ENCODE data around the gene KLK1. TPM values are rescaled to one million over a fixed set of nuclear protein-coding genes. Genes with fewer than 3 reads are reported as not detected.
A peak's percentile ranks its signal among the peaks of the same experiment; 100 is the strongest.

Gene KLK1
- polyA plus RNA-seq, 6 donors from 2014 or later: 1.2 to 6.7 (median 2.0) TPM

DNA sequence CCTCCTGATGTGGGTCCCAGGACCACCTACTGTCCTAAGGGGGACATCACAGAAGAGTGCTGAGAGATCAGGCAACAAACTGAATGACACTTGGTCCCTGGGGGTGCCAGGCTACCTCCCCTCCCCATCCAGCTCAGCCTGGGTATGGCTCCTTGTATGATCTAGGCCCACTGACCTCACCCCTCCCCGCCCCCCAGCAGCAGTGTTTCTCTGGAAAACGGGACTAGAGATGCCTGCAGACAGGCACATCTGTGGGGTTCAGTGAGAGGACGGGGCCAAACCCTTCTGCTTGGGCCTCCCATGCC lies 24.1 kb downstream of the KLK1 start:
- Mint-ChIP-seq H3K27me3 (no peaks in the 10 kb centered on the region), H3K27ac (no peak overlapping the region), H3K36me3 (peaks cover 0 to 6% of the 10 kb centered on the region in 2 donors), H3K4me1 (peaks cover 25 to 30% (median 26%) of the 10 kb centered on the region in 3 donors), H3K4me3 (no peak overlapping the region), H3K9me3 (peaks cover 0 to 2% (median 0%) of the 10 kb centered on the region in 7 donors)
- DNase-seq: no peak
- ATAC-seq (ENCODE audit: low read depth in 2 of 2): no peak

DNA sequence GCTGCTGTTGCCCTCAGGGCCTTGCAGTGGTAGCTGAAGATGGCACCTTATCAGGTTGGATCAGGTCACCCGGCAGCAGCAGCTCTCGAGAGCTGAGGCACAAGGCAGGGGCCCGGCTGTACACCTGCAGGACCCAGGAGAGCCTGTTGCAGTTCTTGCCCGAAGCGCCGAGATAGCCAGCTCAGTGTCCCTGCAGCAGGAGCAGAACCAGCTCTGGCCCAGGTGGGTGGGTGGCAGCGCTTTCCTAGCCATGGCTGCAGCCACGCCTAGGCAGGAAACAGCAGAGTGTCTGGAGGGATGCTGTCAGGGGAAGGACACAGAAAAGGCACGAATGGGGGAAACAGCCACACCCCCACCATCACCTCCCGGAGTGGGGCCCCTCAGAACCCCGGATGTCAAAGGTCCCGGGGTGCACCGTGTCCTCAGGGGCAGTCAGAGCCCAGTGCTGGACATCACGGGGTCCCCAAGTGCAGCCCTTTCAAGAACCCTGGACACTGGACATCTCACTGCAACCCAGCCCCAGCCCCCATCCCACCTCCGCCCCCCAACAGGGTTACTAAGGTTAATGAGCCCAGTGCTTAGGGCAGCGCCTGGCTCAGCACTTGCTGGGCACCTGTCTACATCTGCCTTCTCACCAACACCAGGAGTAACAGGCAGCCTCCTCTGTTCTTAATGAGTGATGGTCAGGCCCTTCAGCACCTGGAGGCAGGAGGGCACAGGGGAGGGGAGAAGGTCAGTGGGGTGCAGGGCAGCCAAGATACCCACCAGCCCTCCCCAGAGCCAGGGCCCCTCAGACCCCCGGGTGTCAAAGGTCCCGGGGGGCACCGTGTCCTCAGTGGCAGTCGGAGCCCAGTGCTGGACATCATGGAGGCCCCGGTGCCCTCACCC lies 24.7 kb downstream of the KLK1 start:
- no peak for ATAC-seq (ENCODE audit: low read depth in 2 of 2)
- H3K27me3 Mint-ChIP-seq: no peaks in the 10 kb centered on the region
- peaks cover 0 to 6% of the 10 kb centered on the region in 2 donors for H3K36me3 Mint-ChIP-seq
- H3K9me3 Mint-ChIP-seq: no peaks in the 10 kb centered on the region
- no peak for DNase-seq
- H3K4me3 Mint-ChIP-seq: no peak overlapping the region
- no peak overlapping the region for H3K27ac Mint-ChIP-seq
- peaks cover 25 to 28% (median 27%) of the 10 kb centered on the region in 3 donors for H3K4me1 Mint-ChIP-seq

DNA sequence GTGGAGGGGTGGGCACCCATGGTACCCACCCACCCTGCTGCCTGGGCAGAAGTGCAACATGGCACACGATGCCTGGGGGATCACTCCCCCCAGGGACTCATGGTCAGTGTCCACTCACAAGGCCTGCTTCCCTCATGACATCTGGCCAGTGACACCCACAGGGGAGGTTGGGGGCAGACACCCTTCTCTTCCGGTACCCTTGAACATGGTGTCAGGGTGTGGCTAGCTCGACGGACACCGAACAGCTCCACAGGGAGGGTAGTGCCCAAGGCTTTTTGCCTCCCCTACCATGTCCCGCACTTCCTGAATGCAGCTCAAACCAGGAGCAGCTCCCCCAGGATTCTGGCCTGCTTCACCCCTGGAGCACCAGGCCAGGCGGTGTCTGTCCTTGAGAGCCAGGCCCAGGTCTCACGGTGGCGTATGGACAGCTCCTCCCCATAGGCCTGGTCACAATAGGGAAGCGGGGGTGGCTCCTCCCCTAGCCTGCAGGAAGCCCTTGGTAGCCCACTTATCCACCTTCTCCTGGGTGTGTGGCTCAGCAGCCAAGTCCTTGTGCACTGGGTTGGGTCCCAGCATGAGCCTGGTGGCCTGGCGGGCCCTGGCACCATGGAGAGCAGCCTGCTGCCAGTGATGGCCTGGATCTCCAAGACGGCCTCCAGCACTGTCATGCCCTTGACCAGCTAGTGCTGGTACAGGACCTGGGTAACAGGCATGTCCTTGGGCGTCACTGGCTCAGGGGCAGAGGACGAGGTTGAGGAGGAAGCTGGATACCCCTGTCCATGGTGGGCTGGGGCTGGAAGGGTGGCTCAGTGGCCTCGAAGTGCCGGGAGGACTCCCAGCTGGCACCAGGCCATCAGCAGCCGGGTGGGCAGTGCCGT lies 25.6 kb downstream of the KLK1 start:
- Mint-ChIP-seq H3K4me1 (peaks cover 18 to 19% (median 18%) of the 10 kb centered on the region in 3 donors), H3K36me3 (peaks cover 0 to 6% of the 10 kb centered on the region in 2 donors), H3K27me3 (no peaks in the 10 kb centered on the region), H3K4me3 (no peak overlapping the region), H3K27ac (no peak overlapping the region), H3K9me3 (no peaks in the 10 kb centered on the region)
- ATAC-seq (ENCODE audit: low read depth in 2 of 2): no peak
- no peak for DNase-seq

DNA sequence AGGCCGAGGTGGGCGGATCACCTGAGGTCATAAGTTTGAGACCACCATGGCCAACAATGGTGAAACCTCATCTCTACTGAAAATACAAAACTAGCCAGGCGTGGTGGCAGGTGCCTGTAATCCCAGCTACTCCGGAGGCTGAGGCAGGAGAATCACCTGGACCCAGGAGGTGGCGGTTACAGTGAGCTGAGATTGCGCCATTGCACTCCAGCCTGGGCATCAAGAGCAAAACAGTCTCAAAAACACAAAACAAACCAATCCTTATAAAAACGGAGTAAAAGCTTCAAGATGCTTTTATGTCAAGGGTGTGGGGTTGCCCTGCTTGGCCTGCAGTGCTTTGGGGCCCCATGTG lies 26.2 kb downstream of the KLK1 start:
- ATAC-seq (ENCODE audit: low read depth in 2 of 2) (no peak), DNase-seq (no peak)
- Mint-ChIP-seq H3K27ac (no peak overlapping the region), H3K4me1 (peaks cover 12 to 14% (median 13%) of the 10 kb centered on the region in 3 donors), H3K36me3 (peaks cover 0 to 6% of the 10 kb centered on the region in 2 donors), H3K27me3 (no peaks in the 10 kb centered on the region), H3K9me3 (no peaks in the 10 kb centered on the region), H3K4me3 (no peak overlapping the region)

DNA sequence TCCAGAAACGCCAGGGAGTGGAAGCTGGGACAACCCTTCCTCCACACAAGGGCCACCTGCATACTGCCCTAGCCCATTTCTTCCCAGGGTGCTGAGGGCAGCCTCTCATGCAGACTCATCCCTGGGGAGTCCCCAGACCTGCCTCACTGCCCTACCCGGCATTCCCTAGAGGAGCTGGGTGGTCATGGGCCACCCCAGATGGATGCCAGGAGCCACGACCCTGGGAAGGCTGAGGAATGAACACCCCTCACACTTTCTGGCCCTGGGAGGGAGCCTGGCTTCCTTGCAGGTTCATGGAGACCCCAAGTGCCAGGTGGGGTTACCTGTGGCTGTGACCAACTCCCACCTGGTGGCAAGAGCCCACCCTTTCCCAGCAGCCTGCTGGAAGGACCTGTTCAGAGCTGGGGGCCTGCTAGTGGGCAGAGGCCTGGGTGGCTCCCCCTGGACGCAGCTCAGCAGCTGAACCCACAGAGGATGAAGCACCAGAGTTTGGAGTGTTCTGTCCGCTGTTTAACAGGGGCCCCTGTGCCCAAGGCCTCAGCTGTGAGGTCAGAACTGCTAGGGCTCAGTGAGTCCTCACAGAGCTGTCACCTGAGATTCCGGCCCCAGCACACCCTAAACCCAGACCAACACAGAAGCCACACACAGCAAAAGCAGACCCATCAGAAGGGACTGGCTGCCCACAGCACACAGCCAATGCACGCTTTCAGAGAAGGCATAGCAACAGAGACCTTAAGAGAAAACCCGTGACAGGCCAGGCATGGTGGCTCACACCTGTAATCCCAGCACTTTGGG lies 26.8 kb downstream of the KLK1 start:
- peaks cover 0 to 6% of the 10 kb centered on the region in 2 donors for H3K36me3 Mint-ChIP-seq
- H3K9me3 Mint-ChIP-seq: no peaks in the 10 kb centered on the region
- peaks cover 8 to 14% (median 10%) of the 10 kb centered on the region in 3 donors for H3K4me1 Mint-ChIP-seq
- ATAC-seq (ENCODE audit: low read depth in 2 of 2) (no peak), DNase-seq (no peak)
- peak overlapping the region in 1 of 6 donors; percentile 78 for H3K27ac Mint-ChIP-seq
- no peak overlapping the region for H3K4me3 Mint-ChIP-seq
- no peaks in the 10 kb centered on the region for H3K27me3 Mint-ChIP-seq

DNA sequence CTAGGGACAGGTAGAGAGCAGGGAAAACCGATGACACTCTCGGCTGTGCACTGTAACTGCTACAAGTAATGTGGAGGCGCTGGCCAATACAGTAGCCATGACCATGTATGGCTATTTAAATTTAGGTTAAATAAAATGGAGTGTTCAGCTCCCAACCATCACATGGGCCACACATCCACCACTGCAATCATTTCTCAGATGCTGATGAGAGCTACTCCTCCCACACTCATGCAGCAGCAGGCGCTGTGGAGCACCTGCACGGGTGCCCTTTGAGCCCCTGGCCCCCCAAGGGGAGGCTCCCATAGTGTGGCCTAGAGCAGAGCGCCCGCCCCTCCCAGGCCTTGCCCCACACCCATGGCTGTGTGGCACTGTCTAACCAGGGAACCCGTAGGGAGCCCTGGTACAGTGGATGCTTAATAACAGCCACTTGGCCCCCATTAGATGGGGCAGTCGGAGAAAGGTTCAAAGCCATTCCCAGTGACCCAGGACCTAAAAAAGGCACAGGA lies 27.4 kb downstream of the KLK1 start:
- peaks cover 0 to 5% of the 10 kb centered on the region in 2 donors for H3K36me3 Mint-ChIP-seq
- ATAC-seq (ENCODE audit: low read depth in 2 of 2) (no peak), DNase-seq (no peak)
- H3K27me3 Mint-ChIP-seq: peaks cover 0 to 3% (median 0%) of the 10 kb centered on the region in 3 donors
- H3K27ac Mint-ChIP-seq: no peak overlapping the region
- no peak overlapping the region for H3K4me3 Mint-ChIP-seq
- peaks cover 6 to 13% (median 11%) of the 10 kb centered on the region in 3 donors for H3K4me1 Mint-ChIP-seq
- no peaks in the 10 kb centered on the region for H3K9me3 Mint-ChIP-seq

DNA sequence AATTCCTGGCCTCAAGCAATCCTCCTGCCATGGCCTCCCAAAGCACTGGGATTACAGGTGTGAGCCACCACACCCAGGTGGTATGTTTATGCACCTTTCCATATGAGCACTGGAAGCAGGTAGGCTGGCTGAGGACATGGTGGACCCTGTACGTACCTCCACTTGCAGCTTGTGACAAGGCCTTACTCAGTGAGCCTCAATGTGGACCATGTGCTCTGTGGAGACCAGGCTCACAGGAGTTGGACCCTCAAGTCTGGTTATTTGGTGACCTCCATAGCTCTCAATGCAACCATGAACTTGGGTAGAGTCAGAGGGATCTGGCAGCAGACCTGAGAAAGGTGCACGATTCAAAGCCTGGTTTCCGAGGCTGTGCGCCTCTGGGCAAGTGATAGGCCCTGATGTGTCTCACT lies 27.9 kb downstream of the KLK1 start:
- H3K4me3 Mint-ChIP-seq: peak overlapping the region in 1 of 8 donors; percentile 1
- no peaks in the 10 kb centered on the region for H3K9me3 Mint-ChIP-seq
- no peaks in the 10 kb centered on the region for H3K36me3 Mint-ChIP-seq
- ATAC-seq (ENCODE audit: low read depth in 2 of 2): no peak
- H3K27ac Mint-ChIP-seq: peak overlapping the region in 1 of 6 donors; percentile 63
- H3K27me3 Mint-ChIP-seq: peaks cover 0 to 5% (median 0%) of the 10 kb centered on the region in 3 donors
- H3K4me1 Mint-ChIP-seq: peaks cover 6 to 10% (median 10%) of the 10 kb centered on the region in 3 donors
- no peak for DNase-seq

DNA sequence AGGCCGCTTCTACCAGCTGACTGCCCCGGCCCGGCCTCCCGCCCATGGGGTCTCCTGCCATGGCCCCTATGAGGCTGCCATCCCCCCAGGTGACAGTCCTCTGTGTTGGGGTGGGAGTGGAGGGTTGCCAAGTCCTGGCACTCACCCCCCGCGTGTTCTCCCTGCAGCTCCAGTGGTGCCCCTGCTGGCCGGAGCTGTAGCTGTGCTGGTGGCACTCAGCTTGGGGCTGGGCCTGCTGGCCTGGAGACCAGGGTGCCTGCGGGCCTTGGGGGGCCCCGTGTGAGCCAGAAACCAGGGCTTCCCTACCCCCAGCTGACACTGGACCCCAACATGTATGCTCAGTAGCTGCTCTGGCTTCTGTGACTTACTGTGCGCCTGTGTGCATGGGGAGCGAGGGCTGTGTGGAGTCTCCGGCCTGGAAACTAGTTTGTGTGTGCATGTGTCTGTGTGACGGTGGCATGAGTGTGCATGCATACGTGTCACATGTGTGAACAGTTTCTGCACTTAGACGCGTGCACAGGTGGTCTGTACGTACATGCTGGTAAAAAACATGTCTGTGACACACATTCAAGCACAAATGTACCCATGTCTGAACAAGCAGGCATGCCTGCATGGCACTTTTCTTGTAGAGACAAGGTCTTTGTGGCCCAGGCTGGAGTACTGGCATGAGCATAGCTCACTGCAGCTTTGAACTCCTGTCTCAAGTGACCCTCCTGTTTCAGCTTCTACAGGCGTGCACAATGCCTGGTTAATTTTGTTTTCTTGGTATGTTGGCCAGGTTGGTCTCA lies 28.5 kb downstream of the KLK1 start:
- DNase-seq: no peak
- Mint-ChIP-seq H3K36me3 (no peaks in the 10 kb centered on the region), H3K4me1 (peaks cover 6 to 10% (median 7%) of the 10 kb centered on the region in 3 donors), H3K9me3 (no peaks in the 10 kb centered on the region), H3K4me3 (peak overlapping the region in 1 of 8 donors; percentile 1), H3K27ac (peak overlapping the region in 3 of 6 donors; percentile 56 to 69 (median 63)), H3K27me3 (peaks cover 0 to 5% (median 0%) of the 10 kb centered on the region in 3 donors)
- peak in 1 of 2 donors; percentile 14 for ATAC-seq (ENCODE audit: low read depth in 2 of 2)

DNA sequence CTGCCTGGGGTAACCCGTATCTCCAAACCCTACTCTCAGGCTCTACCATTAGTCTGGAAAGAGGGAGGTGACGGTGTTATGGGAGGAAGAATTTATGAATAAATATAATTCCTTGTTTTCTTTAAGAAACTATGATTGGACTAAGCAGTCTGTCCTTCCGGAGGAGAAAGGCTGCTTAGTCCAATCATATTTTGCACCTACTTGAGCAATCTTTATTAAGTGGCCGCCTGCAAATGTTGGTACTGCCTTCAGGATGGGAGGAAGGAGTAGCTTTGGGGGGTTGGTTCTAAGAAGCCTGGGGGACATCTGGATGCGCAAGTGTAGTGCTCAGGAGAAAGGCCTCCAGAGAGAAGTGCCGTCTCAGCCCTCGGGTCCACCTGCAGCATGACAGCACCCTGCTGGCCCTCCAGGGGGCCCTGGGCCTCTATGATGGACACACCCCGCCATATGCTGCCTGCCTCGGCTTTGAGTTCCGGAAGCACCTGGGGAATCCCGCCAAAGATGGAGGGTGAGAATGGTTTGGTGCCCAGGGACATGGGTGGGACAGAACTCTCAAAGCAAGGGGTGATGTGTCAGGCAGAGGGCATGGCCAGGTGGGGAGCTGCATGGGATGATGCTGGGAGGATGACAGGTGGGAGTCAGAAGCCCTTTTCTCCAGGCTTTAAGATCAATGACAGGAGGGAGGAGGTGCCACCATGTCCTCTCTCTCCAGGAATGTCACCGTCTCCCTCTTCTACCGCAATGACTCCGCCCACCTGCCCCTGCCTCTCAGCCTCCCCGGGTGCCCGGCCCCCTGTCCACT lies 29.3 kb downstream of the KLK1 start:
- H3K9me3 Mint-ChIP-seq: no peaks in the 10 kb centered on the region
- H3K4me3 Mint-ChIP-seq: no peak overlapping the region
- ATAC-seq (ENCODE audit: low read depth in 2 of 2) (peak; percentile 25 to 53), DNase-seq (no peak)
- H3K36me3 Mint-ChIP-seq: no peaks in the 10 kb centered on the region
- H3K27ac Mint-ChIP-seq: peak overlapping the region in 1 of 6 donors; percentile 56
- peaks cover 5 to 10% (median 6%) of the 10 kb centered on the region in 3 donors for H3K4me1 Mint-ChIP-seq
- H3K27me3 Mint-ChIP-seq: peaks cover 0 to 5% (median 0%) of the 10 kb centered on the region in 3 donors

DNA sequence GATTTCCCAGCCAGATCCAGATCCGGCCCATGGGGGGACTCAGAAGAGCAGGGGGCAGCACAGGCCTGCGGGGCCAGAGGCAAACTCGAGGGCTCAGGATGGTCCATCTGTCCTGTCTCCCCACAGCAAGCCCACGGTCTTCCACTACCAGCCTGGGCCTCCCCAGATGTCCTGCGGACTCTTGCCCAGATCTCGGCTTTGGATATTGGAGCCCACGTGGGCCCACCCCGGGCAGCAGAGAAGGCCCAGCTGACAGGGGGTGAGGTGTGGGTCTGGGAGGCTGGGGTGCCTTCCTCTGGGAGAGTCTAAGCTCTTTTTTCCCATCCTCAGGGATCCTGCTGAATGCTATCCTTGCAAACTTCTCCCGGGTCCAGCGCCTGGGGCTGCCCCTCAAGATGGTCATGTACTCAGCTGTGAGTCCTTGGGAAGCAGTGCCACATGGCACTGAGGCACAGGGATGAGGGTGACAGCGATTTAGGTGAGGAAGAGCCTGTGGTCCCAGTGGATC lies 30.0 kb downstream of the KLK1 start:
- Mint-ChIP-seq H3K27ac (no peak overlapping the region), H3K9me3 (no peaks in the 10 kb centered on the region), H3K36me3 (no peaks in the 10 kb centered on the region), H3K4me3 (no peak overlapping the region), H3K27me3 (peaks cover 0 to 5% (median 0%) of the 10 kb centered on the region in 3 donors), H3K4me1 (peaks cover 5 to 10% (median 6%) of the 10 kb centered on the region in 3 donors)
- DNase-seq: no peak
- no peak for ATAC-seq (ENCODE audit: low read depth in 2 of 2)

DNA sequence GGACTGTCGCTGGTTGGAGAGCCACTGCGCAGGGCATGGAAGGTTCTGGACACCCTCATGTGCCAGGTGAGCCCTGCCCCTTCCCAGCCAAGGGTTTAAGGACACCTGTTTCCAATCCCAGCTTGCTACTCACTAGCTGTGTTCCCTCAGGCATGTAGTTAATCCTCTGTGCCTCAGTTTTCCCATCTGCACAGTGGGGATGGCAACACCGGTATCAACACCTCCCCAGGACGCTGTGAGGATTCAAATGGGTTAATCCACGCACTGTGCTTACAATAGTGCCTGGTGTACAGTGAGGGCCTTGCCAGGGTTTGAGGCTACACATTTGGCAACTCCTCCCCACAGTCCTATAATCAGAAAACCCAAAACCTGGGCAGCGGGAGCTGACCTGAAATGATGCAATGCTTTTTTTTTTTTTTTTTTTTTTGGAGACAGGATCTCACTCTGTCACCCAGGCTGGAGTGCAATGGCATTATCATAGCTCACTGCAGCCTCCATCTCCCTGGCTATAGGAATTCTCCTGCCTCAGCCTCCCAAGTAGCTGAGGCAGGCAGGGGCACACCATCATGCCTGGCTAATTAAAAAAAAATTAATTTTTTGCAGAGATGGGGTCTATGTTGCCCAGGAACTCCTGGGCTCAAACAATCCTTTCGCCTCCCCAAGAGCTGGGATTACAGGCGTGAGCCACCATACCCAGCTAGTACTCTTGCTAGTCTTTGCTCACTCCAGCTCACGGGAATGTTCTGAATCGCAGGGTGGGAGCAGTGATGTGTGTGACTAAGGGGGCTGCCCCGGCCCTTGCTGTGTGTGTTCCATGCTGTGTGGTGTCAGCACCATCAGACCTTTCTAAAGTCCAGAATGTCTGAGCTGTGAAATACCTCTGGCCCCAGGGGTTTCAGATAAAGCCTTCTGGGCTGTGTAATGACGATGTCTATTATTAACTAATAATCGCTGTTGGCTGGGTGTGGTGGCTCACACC lies 31.0 kb downstream of the KLK1 start:
- DNase-seq: no peak
- H3K4me1 Mint-ChIP-seq: peaks cover 5 to 7% (median 6%) of the 10 kb centered on the region in 3 donors
- H3K27ac Mint-ChIP-seq: no peak overlapping the region
- ATAC-seq (ENCODE audit: low read depth in 2 of 2): no peak
- H3K27me3 Mint-ChIP-seq: peaks cover 0 to 5% (median 0%) of the 10 kb centered on the region in 3 donors
- H3K9me3 Mint-ChIP-seq: no peaks in the 10 kb centered on the region
- no peak overlapping the region for H3K4me3 Mint-ChIP-seq
- no peaks in the 10 kb centered on the region for H3K36me3 Mint-ChIP-seq

All from naive B cell (primary cell).